ENCODE measurements around the gene ECSCR. TPM values are rescaled to one million over a fixed set of nuclear protein-coding genes. Genes with fewer than 3 reads are reported as not detected.

Gene ECSCR
- total RNA-seq, 2 experiments from 2014 or later, result 0.28 to 0.29 TPM

DNA sequence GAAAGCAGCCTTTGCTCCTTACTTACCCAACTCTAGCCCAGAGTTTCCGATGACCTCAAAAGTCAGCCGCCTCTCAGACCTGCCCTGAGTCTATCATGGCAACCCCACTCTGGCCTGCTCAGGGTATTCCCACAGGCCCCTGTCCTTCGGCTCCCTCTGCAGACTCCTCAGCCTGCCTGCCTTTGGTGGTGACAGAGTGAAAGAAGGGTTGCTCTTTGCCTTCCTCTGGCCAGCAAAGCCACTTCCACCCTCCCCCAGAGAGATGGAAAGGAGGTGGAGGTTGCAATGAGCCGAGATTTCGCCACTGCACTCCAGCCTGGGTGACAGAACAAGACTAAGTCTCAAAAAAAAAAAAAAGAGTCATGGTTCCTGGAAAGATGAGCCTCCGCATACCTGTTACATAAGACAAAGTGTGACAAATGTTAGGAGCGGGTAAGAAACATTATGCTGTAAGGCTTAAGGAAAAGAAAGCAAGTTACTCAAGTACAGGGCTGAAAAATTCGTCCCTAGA lies 5.9 kb upstream of the ECSCR start:
- H3K4me3 Mint-ChIP-seq, result no peak overlapping the region
- no peaks in the 10 kb centered on the region for H3K27me3 Mint-ChIP-seq
- DNase-seq (no peak), ATAC-seq (peak; percentile 42)
- no peaks in the 10 kb centered on the region for H3K9me3 Mint-ChIP-seq (ENCODE audit: low read depth)
- no peaks in the 10 kb centered on the region for H3K36me3 Mint-ChIP-seq
- H3K4me1 Mint-ChIP-seq, result peaks cover 40% of the 10 kb centered on the region
- CTCF ChIA-PET, result interaction anchor here (0.9 to 1.6 kb wide), 3 partner anchors 10 to 46 kb away, joined by 3 to 6 read pairs (median 3); no protein-coding TSS in a partner anchor
- no peak overlapping the region for H3K27ac Mint-ChIP-seq

DNA sequence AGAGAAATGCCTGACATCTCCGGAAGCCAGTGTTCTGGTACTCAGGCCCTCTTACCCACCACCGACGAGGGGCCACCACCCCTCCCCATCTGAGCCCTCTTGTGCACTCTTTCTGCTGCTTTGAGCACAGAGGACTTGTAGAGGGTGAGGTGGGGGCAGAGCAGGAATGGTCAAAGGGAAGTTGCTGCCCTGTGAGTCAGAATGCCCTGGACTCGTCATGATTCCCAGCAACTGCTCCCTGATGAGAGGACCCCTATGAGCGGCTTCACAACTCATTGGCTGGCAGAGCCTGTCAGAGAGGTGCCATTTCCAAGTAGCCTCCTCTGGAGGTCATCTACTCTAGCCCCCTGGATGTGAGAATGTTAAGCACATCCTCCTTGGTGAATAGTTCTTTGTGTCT lies 845 bp downstream of the ECSCR start:
- Mint-ChIP-seq H3K4me1 (peaks cover 43% of the 10 kb centered on the region), H3K27ac (no peak overlapping the region), H3K36me3 (no peaks in the 10 kb centered on the region), H3K27me3 (no peaks in the 10 kb centered on the region), H3K9me3 (ENCODE audit: low read depth) (no peaks in the 10 kb centered on the region), H3K4me3 (no peak overlapping the region)
- ATAC-seq (no peak), DNase-seq (no peak)
- CTCF ChIA-PET, result interaction anchor here (1.2 to 4.3 kb wide), 3 partner anchors 14 to 51 kb away, joined by 3 to 20 read pairs (median 3); no protein-coding TSS in a partner anchor

DNA sequence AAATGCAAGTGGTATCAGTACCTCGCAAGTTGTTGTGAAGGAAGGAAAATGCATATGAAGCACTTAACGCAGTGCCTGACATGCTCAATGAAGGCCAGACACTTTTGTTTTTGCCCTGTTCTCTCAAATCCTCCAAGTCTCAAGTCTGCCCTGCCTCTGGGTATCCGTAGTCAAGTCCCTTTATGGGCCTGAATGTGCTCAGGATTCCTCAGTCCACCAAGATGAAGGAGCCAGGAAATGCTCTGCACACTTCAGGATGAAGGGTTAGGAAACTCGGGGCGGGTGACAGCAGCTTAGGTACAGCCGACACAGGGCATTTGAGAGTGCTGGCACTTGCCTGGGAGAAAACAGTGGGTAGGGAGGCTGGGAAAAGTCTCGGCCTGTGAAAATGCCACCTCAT lies 1.4 kb downstream of the ECSCR start:
- H3K4me1 Mint-ChIP-seq, result peaks cover 48% of the 10 kb centered on the region
- no peaks in the 10 kb centered on the region for H3K27me3 Mint-ChIP-seq
- H3K36me3 Mint-ChIP-seq, result no peaks in the 10 kb centered on the region
- H3K4me3 Mint-ChIP-seq, result no peak overlapping the region
- CTCF ChIA-PET, result interaction anchor here (1.2 to 4.3 kb wide), 5 partner anchors 14 to 51 kb away, joined by 3 to 20 read pairs (median 3); no protein-coding TSS in a partner anchor
- ATAC-seq (no peak), DNase-seq (no peak)
- H3K9me3 Mint-ChIP-seq (ENCODE audit: low read depth), result no peaks in the 10 kb centered on the region
- no peak overlapping the region for H3K27ac Mint-ChIP-seq

GRCh38 chr5:139460455-139460854 lies 2.1 kb downstream of the ECSCR start:
- no peaks in the 10 kb centered on the region for H3K36me3 Mint-ChIP-seq

GRCh38 chr5:139459451-139459934 lies 3.0 kb downstream of the ECSCR start:
- H3K27me3 Mint-ChIP-seq, result no peaks in the 10 kb centered on the region
- H3K4me3 Mint-ChIP-seq, result peak overlapping the region; percentile 51
- peak; percentile 7 for ATAC-seq
- H3K4me1 Mint-ChIP-seq, result peaks cover 57% of the 10 kb centered on the region
- CTCF ChIA-PET, result interaction anchor here (1.2 to 4.3 kb wide), 10 partner anchors 9 to 251 kb away, joined by 3 to 20 read pairs (median 6); partner anchors contain the start of gene SMIM33
- no peaks in the 10 kb centered on the region for H3K9me3 Mint-ChIP-seq (ENCODE audit: low read depth)
- peak; percentile 55 for DNase-seq
- H3K27ac Mint-ChIP-seq, result peak overlapping the region; percentile 86
- no peaks in the 10 kb centered on the region for H3K36me3 Mint-ChIP-seq

More at GRCh38 chr5:139460455-139460854, 2.1 kb downstream of the ECSCR start:
- Mint-ChIP-seq H3K4me1 (peaks cover 50% of the 10 kb centered on the region), H3K27me3 (no peaks in the 10 kb centered on the region), H3K27ac (peak overlapping the region; percentile 86), H3K9me3 (ENCODE audit: low read depth) (no peaks in the 10 kb centered on the region), H3K4me3 (no peak overlapping the region)
- ATAC-seq (no peak), DNase-seq (no peak)
- CTCF ChIA-PET, result interaction anchor here (0.7 to 4.3 kb wide), 8 partner anchors 10 to 250 kb away, joined by 3 to 20 read pairs (median 4); partner anchors contain the start of gene SMIM33

GRCh38 chr5:139458580-139459407 lies 3.7 kb downstream of the ECSCR start:
- DNase-seq, result peak; percentile 96
- Mint-ChIP-seq H3K27me3 (no peaks in the 10 kb centered on the region), H3K4me3 (peak overlapping the region; percentile 51), H3K9me3 (ENCODE audit: low read depth) (no peaks in the 10 kb centered on the region), H3K36me3 (no peaks in the 10 kb centered on the region), H3K4me1 (peaks cover 63% of the 10 kb centered on the region), H3K27ac (peak overlapping the region; percentile 86)
- CTCF ChIA-PET, result interaction anchor here (0.7 to 4.3 kb wide), 23 partner anchors 8 to 307 kb away, joined by 3 to 20 read pairs (median 4); partner anchors contain the start of genes DNAJC18 and STING1
- peak; percentile 86 for ATAC-seq

DNA sequence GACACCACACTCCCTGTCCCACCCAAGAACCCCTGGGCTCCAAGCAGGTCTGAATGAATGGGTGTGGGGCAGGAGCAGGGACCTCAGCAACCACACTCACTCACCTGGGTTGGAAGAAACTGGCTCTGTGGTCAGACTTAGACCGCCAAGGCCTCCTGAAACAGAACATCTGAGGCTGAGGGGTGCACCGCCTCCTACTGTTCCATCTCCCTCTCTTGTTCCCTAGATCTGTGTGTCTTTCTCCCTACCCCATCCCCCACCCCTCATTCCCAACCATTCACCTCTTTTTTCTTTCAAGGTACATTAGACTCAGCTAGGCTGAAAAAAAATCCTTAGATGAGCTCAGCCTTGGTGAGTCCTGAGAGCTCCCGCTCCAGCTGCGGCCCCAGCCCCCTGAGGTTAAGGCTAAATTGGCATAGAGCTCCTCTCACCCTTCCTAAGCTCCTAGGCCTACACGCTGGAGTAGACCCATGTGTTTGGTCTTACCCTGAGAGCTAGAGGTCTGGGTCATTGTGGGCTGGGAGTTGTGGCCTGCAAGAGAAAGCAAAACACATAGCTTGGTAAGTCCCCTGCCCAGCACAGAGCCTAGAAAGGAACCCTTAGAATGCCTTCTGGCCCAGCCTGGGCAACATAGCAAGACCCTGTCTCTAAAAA lies 4.8 kb downstream of the ECSCR start:
- no peaks in the 10 kb centered on the region for H3K27me3 Mint-ChIP-seq
- H3K9me3 Mint-ChIP-seq (ENCODE audit: low read depth), result no peaks in the 10 kb centered on the region
- CTCF ChIA-PET, result interaction anchor here (0.7 to 2.4 kb wide), 22 partner anchors 9 to 308 kb away, joined by 3 to 17 read pairs (median 3); partner anchors contain the start of genes DNAJC18 and STING1
- H3K27ac Mint-ChIP-seq, result peak overlapping the region; percentile 86
- peak; percentile 80 for DNase-seq
- peak; percentile 8 for ATAC-seq
- H3K4me3 Mint-ChIP-seq, result no peak overlapping the region
- no peaks in the 10 kb centered on the region for H3K36me3 Mint-ChIP-seq
- H3K4me1 Mint-ChIP-seq, result peaks cover 66% of the 10 kb centered on the region

DNA sequence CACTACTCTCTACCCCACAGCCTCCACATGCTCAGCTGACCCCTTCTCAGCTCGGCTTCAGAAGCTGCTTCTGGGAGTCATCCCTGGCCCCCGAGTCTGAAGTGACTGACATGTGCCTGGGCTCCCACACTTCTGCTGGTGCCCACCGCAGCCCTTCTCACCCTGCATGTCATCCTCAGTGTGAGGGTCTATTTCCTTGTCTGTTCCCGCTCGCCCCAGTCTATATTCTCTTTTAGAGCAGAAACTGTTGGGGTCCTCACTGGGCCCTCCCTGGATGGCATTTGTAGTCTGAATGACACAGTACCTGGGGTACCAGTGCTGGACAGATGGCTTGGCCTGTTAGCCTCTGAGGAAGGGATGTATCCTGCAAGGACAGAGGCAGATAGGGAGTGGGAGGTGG lies 5.3 kb downstream of the ECSCR start:
- peaks cover 66% of the 10 kb centered on the region for H3K4me1 Mint-ChIP-seq
- H3K27me3 Mint-ChIP-seq, result no peaks in the 10 kb centered on the region
- ATAC-seq (no peak), DNase-seq (no peak)
- no peaks in the 10 kb centered on the region for H3K9me3 Mint-ChIP-seq (ENCODE audit: low read depth)
- H3K36me3 Mint-ChIP-seq, result no peaks in the 10 kb centered on the region
- H3K4me3 Mint-ChIP-seq, result no peak overlapping the region
- peak overlapping the region; percentile 86 for H3K27ac Mint-ChIP-seq
- CTCF ChIA-PET, result interaction anchor here (0.7 to 3.1 kb wide), 10 partner anchors 9 to 56 kb away, joined by 3 to 17 read pairs (median 4); partner anchors contain the start of gene DNAJC18

GRCh38 chr5:139456776-139457175 lies 5.8 kb downstream of the ECSCR start:
- CTCF ChIA-PET, result interaction anchor here (0.7 to 3.1 kb wide), 6 partner anchors 9 to 58 kb away, joined by 3 to 14 read pairs (median 3); partner anchors contain the start of gene DNAJC18
- ATAC-seq, result no peak
- H3K9me3 Mint-ChIP-seq (ENCODE audit: low read depth), result no peaks in the 10 kb centered on the region
- no peaks in the 10 kb centered on the region for H3K36me3 Mint-ChIP-seq
- no peak overlapping the region for H3K4me3 Mint-ChIP-seq
- peaks cover 66% of the 10 kb centered on the region for H3K4me1 Mint-ChIP-seq
- no peak for DNase-seq
- peak overlapping the region; percentile 2 for H3K27ac Mint-ChIP-seq
- H3K27me3 Mint-ChIP-seq, result no peaks in the 10 kb centered on the region

GRCh38 chr5:139454568-139455290 lies 7.8 kb downstream of the ECSCR start:
- CTCF ChIA-PET, result interaction anchor here (1.0 to 3.1 kb wide), 5 partner anchors 9 to 182 kb away, joined by 3 to 14 read pairs (median 4); partner anchors contain the start of gene STING1
- no peaks in the 10 kb centered on the region for H3K9me3 Mint-ChIP-seq (ENCODE audit: low read depth)
- H3K27me3 Mint-ChIP-seq, result no peaks in the 10 kb centered on the region
- H3K27ac Mint-ChIP-seq, result peak overlapping the region; percentile 56
- H3K36me3 Mint-ChIP-seq, result no peaks in the 10 kb centered on the region
- ATAC-seq (peak; percentile 2), DNase-seq (no peak)
- peaks cover 48% of the 10 kb centered on the region for H3K4me1 Mint-ChIP-seq
- no peak overlapping the region for H3K4me3 Mint-ChIP-seq

DNA sequence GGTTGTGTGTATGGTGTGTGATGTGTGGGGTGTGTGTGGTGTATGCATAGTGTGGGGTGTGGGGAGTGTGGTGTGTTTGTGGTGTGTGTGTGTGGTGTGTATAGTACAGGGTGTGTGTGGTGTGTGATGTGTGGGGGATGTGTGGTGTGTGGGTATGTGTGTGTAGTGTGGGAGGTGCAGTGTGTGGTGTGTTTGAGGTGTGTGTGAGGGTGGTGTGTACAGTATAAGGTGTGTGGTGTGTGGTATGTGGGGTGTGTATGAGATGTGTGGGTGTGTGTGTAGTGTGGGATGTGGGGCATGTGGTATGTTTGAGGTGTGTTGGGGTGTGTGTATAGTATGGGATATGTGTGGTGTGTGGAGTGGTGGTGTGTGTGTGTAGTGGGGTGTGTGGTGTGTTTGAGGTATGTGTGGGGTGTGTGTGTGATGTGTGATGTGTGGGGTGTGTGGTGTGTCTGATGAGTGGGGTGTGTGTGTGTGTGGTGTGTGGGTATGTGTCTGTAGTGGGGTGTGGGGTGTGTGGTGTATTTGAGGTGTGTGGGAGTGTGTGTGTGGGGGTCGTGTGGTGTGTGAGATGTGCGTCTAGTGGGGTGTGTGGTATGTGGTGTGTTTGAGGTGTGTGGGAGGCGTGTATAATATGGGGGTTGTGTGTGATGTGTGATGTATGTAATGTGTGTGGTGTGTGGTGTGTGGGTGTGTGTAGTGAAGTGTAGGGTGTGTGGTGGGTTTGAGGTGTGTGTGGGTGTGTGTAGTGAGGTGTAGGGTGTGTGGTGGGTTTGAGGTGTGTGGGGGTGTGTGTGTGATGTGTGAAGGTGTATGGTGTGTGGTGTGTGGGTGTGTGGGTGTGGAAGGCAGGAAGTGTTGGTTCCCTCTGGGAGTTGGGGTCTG lies 8.6 kb downstream of the ECSCR start:
- no peak overlapping the region for H3K4me3 Mint-ChIP-seq
- peaks cover 42% of the 10 kb centered on the region for H3K4me1 Mint-ChIP-seq
- no peaks in the 10 kb centered on the region for H3K27me3 Mint-ChIP-seq
- DNase-seq (peak; percentile 69), ATAC-seq (peak; percentile 2)
- CTCF ChIA-PET, result interaction anchor here (1.4 to 3.1 kb wide), 2 partner anchors 28 to 32 kb away, joined by 4 to 14 read pairs; partner anchors contain the start of gene STING1
- no peaks in the 10 kb centered on the region for H3K9me3 Mint-ChIP-seq (ENCODE audit: low read depth)
- peak overlapping the region; percentile 56 for H3K27ac Mint-ChIP-seq
- no peaks in the 10 kb centered on the region for H3K36me3 Mint-ChIP-seq
